Measurements from ENCODE around the gene CDH1. TPM values are rescaled to one million over a fixed set of nuclear protein-coding genes. Genes with fewer than 3 reads are reported as not detected.

The CDH1 gene
- total RNA-seq, 1 experiment from 2014 or later = 100 TPM

GRCh38 chr16:68737730-68738629, 888 bp downstream of the CDH1 start:
- ATAC-seq (peak; percentile 39), DNase-seq (peak; percentile 52)
- H3K79me2 ChIP-seq (ENCODE audit: low read length) = peaks cover 44% of the 10 kb centered on the region
- H3K9me2 ChIP-seq (replicated peaks; ENCODE audit: low read length) = no peaks in the 10 kb centered on the region
- H3K4me1 ChIP-seq (ENCODE audit: insufficient read depth, low read length) = peaks cover 33% of the 10 kb centered on the region
- BruUV-seq (replicated peaks) = TSS peak; percentile 49
- H3K27me3 ChIP-seq (ENCODE audit: low read length) = no peaks in the 10 kb centered on the region
- peak overlapping the region; percentile 88 for H3K4me2 ChIP-seq (ENCODE audit: low read length)
- H3K9ac ChIP-seq (ENCODE audit: low read length) = peak overlapping the region; percentile 82
- CTCF ChIA-PET = interaction anchor here (0.6 to 1.1 kb wide), 3 partner anchors 61 to 148 kb away, joined by 4 to 5 read pairs (median 4); no protein-coding TSS in a partner anchor
- intact Hi-C loops (cut with micrococcal nuclease) = no loop called here
- POLR2A ChIA-PET (ENCODE audit: unreplicated experiment) = interaction anchor here (0.5 to 1.2 kb wide), 5 partner anchors 15 to 446 kb away, joined by 3 to 4 read pairs (median 4); no protein-coding TSS in a partner anchor
- H3K36me3 ChIP-seq (ENCODE audit: low read depth, low read length) = no peaks in the 10 kb centered on the region
- TF ChIP-seq CTCF (conservative IDR thresholded peaks at IDR 0.05; ENCODE audit: low read depth, low read length) = peak; percentile 28; the same call in 1 of the 2 replicates
- TF ChIP-seq EZH2 (IDR thresholded peaks at IDR 0.05; ENCODE audit: low read length, unreplicated experiment) = no peak
- TF ChIP-seq EZH2phosphoT487 (IDR thresholded peaks at IDR 0.05; ENCODE audit: borderline replicate concordance, low read length) = no peak
- H4K20me1 ChIP-seq (ENCODE audit: low read length) = peaks cover 11% of the 10 kb centered on the region; the same call in 1 of the 2 replicates
- no peak overlapping the region for H2AFZ ChIP-seq (ENCODE audit: low read length)
- H3K4me3 ChIP-seq (ENCODE audit: low read length) = peak overlapping the region; percentile 90
- peak overlapping the region; percentile 57 for H3K27ac ChIP-seq (ENCODE audit: low read length)
- peaks cover 8% of the 10 kb centered on the region for H3F3A ChIP-seq (ENCODE audit: low read length, unreplicated experiment)
- H3K9me3 ChIP-seq (ENCODE audit: low read length) = no peaks in the 10 kb centered on the region

- no peak overlapping the region for H3K9ac ChIP-seq (ENCODE audit: low read length)
- peaks cover 51% of the 10 kb centered on the region for H3K4me1 ChIP-seq (ENCODE audit: insufficient read depth, low read length)
- peak overlapping the region; percentile 18; the same call in 1 of the 2 replicates for H3K4me3 ChIP-seq (ENCODE audit: low read length)
- POLR2A ChIA-PET (ENCODE audit: unreplicated experiment) = interaction anchor here (0.5 kb wide), 1 partner anchor 376 kb away, joined by 3 read pairs; no protein-coding TSS in a partner anchor
- no peaks in the 10 kb centered on the region for H3K9me2 ChIP-seq (replicated peaks; ENCODE audit: low read length)
- H3K4me2 ChIP-seq (ENCODE audit: low read length) = peak overlapping the region; percentile 89
- no peaks in the 10 kb centered on the region for H3K9me3 ChIP-seq (ENCODE audit: low read length)
- CTCF ChIA-PET = no interaction called here
- peaks cover 11% of the 10 kb centered on the region; the same call in 1 of the 2 replicates for H4K20me1 ChIP-seq (ENCODE audit: low read length)
- H3F3A ChIP-seq (ENCODE audit: low read length, unreplicated experiment) = peaks cover 8% of the 10 kb centered on the region
- H3K27me3 ChIP-seq (ENCODE audit: low read length) = no peaks in the 10 kb centered on the region
- H3K79me2 ChIP-seq (ENCODE audit: low read length) = peaks cover 63% of the 10 kb centered on the region
- no peak overlapping the region for H2AFZ ChIP-seq (ENCODE audit: low read length)
- TSS peak; percentile 1 for BruUV-seq (replicated peaks)
- H3K27ac ChIP-seq (ENCODE audit: low read length) = peak overlapping the region; percentile 26; the same call in 1 of the 2 replicates
- ATAC-seq (no peak), DNase-seq (no peak)
- no peak for TF ChIP-seq EZH2phosphoT487 (IDR thresholded peaks at IDR 0.05; ENCODE audit: borderline replicate concordance, low read length)
- no peak for TF ChIP-seq EZH2 (IDR thresholded peaks at IDR 0.05; ENCODE audit: low read length, unreplicated experiment)
- no peak for TF ChIP-seq CTCF (conservative IDR thresholded peaks at IDR 0.05; ENCODE audit: low read depth, low read length)
- intact Hi-C loops (cut with micrococcal nuclease) = no loop called here
- peaks cover 4% of the 10 kb centered on the region; the same call in 1 of the 2 replicates for H3K36me3 ChIP-seq (ENCODE audit: low read depth, low read length)
Observed at GRCh38 chr16:68739964-68740627, 3.0 kb downstream of the CDH1 start.

All from PC-3 (cell line).